ENCODE measurements around the gene NSUN6.
"Not testable (repeated sequence)": the region's sequence is repeated elsewhere in the genome, so short reads cannot be mapped to it uniquely, and the experiment has no call there.

The NSUN6 gene

GRCh38 chr10:18627452-18628018 lies 23.9 kb downstream of the NSUN6 start:
- H3K4me1 ChIP-seq (ENCODE audit: control insufficient read depth in 1 of 2, insufficient read depth in 2 of 2, low read length in 2 of 2); H3K9me3 ChIP-seq (ENCODE audit: control insufficient read depth in 1 of 2, low read length in 2 of 2); H3K36me3 ChIP-seq (ENCODE audit: control insufficient read depth in 1 of 2, insufficient read depth in 2 of 2, low read length in 2 of 2); H3K27me3 ChIP-seq (ENCODE audit: low read depth, low read length); H3K27ac ChIP-seq (ENCODE audit: low read length): not testable (repeated sequence)
- peak overlapping the region; percentile 52 to 61 for H3K4me3 ChIP-seq (ENCODE audit: low read depth in 1 of 2, low read length in 2 of 2)

DNA sequence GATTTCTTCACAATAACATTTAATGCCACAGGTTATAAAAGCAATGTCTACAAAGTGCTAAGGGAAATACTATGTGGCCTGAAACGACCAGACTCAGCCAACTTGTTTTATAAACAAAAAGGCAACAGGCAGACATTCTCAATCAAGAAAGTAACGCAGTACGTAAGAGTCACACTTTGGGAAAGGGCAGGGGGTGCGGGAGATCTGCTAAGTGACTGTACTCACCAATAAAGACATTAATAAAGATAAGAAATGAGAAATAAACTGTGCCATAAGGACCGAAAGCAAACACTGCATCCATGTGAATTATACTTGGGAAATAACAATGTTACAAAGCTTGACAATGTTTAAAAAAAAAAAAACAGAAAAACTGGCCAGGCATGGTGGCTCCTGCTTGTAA lies 25.5 kb downstream of the NSUN6 start:
- H3K27ac ChIP-seq (ENCODE audit: low read length): no peak overlapping the region
- H3K4me3 ChIP-seq (ENCODE audit: low read depth in 1 of 2, low read length in 2 of 2): no peak overlapping the region
- H3K36me3 ChIP-seq (ENCODE audit: control insufficient read depth in 1 of 2, insufficient read depth in 2 of 2, low read length in 2 of 2): no peaks in the 10 kb centered on the region
- no peaks in the 10 kb centered on the region for H3K27me3 ChIP-seq (ENCODE audit: low read depth, low read length)
- H3K4me1 ChIP-seq (ENCODE audit: control insufficient read depth in 1 of 2, insufficient read depth in 2 of 2, low read length in 2 of 2): no peaks in the 10 kb centered on the region
- no peaks in the 10 kb centered on the region for H3K9me3 ChIP-seq (ENCODE audit: control insufficient read depth in 1 of 2, low read length in 2 of 2)

GRCh38 chr10:18623671-18624070 lies 27.7 kb downstream of the NSUN6 start:
- H3K27ac ChIP-seq (ENCODE audit: low read length); H3K9me3 ChIP-seq (ENCODE audit: control insufficient read depth in 1 of 2, low read length in 2 of 2); H3K27me3 ChIP-seq (ENCODE audit: low read depth, low read length); H3K4me3 ChIP-seq (ENCODE audit: low read depth in 1 of 2, low read length in 2 of 2); H3K4me1 ChIP-seq (ENCODE audit: control insufficient read depth in 1 of 2, insufficient read depth in 2 of 2, low read length in 2 of 2); H3K36me3 ChIP-seq (ENCODE audit: control insufficient read depth in 1 of 2, insufficient read depth in 2 of 2, low read length in 2 of 2): not testable (repeated sequence)

GRCh38 chr10:18620856-18621255 lies 30.5 kb downstream of the NSUN6 start:
- Histone ChIP-seq H3K27ac (ENCODE audit: low read length) (no peak overlapping the region), H3K36me3 (ENCODE audit: control insufficient read depth in 1 of 2, insufficient read depth in 2 of 2, low read length in 2 of 2) (peaks cover 5 to 9% of the 10 kb centered on the region in 2 donors), H3K4me1 (ENCODE audit: control insufficient read depth in 1 of 2, insufficient read depth in 2 of 2, low read length in 2 of 2) (no peaks in the 10 kb centered on the region), H3K27me3 (ENCODE audit: low read depth, low read length) (no peaks in the 10 kb centered on the region), H3K4me3 (ENCODE audit: low read depth in 1 of 2, low read length in 2 of 2) (no peak overlapping the region), H3K9me3 (ENCODE audit: control insufficient read depth in 1 of 2, low read length in 2 of 2) (no peaks in the 10 kb centered on the region)

DNA sequence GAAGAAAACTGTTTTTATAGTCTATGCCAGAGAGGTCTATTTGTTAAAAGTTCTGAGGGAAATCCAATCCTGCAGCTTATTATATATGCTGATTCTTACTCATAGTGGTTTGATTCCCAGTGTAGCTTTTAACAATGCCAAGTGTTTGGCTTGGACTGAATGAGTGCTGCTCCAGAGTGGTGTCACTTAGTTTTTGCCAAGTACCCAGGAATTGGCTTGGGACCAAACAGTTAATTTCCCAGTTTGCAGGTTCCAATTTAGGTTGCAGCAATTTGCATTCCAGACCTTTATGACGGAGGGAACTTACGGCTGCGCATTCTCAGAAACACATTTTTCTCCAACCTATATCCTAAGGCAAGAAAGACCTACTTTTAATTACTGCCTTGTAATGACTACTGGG lies 32.4 kb downstream of the NSUN6 start:
- no peak overlapping the region for H3K4me3 ChIP-seq (ENCODE audit: low read depth in 1 of 2, low read length in 2 of 2)
- H3K27ac ChIP-seq (ENCODE audit: low read length): no peak overlapping the region
- no peaks in the 10 kb centered on the region for H3K27me3 ChIP-seq (ENCODE audit: low read depth, low read length)
- H3K36me3 ChIP-seq (ENCODE audit: control insufficient read depth in 1 of 2, insufficient read depth in 2 of 2, low read length in 2 of 2): peaks cover 5 to 9% of the 10 kb centered on the region in 2 donors
- no peaks in the 10 kb centered on the region for H3K4me1 ChIP-seq (ENCODE audit: control insufficient read depth in 1 of 2, insufficient read depth in 2 of 2, low read length in 2 of 2)
- H3K9me3 ChIP-seq (ENCODE audit: control insufficient read depth in 1 of 2, low read length in 2 of 2): no peaks in the 10 kb centered on the region

- peaks cover 9 to 13% of the 10 kb centered on the region in 2 donors for H3K36me3 ChIP-seq (ENCODE audit: control insufficient read depth in 1 of 2, insufficient read depth in 2 of 2, low read length in 2 of 2)
- no peak overlapping the region for H3K4me3 ChIP-seq (ENCODE audit: low read depth in 1 of 2, low read length in 2 of 2)
- no peaks in the 10 kb centered on the region for H3K4me1 ChIP-seq (ENCODE audit: control insufficient read depth in 1 of 2, insufficient read depth in 2 of 2, low read length in 2 of 2)
- no peaks in the 10 kb centered on the region for H3K27me3 ChIP-seq (ENCODE audit: low read depth, low read length)
- H3K27ac ChIP-seq (ENCODE audit: low read length): no peak overlapping the region
- no peaks in the 10 kb centered on the region for H3K9me3 ChIP-seq (ENCODE audit: control insufficient read depth in 1 of 2, low read length in 2 of 2)
Measured at GRCh38 chr10:18616337-18616736, 35.0 kb downstream of the NSUN6 start.

- H3K4me3 ChIP-seq (ENCODE audit: low read depth in 1 of 2, low read length in 2 of 2): no peak overlapping the region
- no peaks in the 10 kb centered on the region for H3K9me3 ChIP-seq (ENCODE audit: control insufficient read depth in 1 of 2, low read length in 2 of 2)
- H3K27ac ChIP-seq (ENCODE audit: low read length): no peak overlapping the region
- no peaks in the 10 kb centered on the region for H3K4me1 ChIP-seq (ENCODE audit: control insufficient read depth in 1 of 2, insufficient read depth in 2 of 2, low read length in 2 of 2)
- no peaks in the 10 kb centered on the region for H3K27me3 ChIP-seq (ENCODE audit: low read depth, low read length)
- peaks cover 9 to 13% of the 10 kb centered on the region in 2 donors for H3K36me3 ChIP-seq (ENCODE audit: control insufficient read depth in 1 of 2, insufficient read depth in 2 of 2, low read length in 2 of 2)
Measured at GRCh38 chr10:18615618-18616017, 35.8 kb downstream of the NSUN6 start.

DNA sequence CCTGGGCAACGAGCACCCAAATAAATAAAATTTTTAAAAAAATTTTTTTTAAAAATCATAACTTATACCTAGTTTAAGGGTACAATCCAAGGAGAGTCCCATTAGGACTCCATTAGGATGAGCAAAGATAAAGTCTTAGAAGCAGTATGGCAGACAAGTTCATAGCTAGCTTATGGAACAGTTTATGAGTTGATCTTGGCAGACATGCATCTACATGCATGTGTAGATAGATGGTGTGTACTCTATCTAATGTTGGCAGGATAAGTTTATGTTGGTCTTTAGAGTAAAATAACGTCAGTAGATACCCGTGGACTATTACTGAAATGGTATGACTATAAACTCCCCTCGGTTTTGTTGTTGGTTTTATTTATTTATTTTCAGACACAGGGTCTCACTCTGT lies 40.2 kb downstream of the NSUN6 start:
- Histone ChIP-seq H3K9me3 (ENCODE audit: control insufficient read depth in 1 of 2, low read length in 2 of 2) (no peaks in the 10 kb centered on the region), H3K27ac (ENCODE audit: low read length) (no peak overlapping the region), H3K4me1 (ENCODE audit: control insufficient read depth in 1 of 2, insufficient read depth in 2 of 2, low read length in 2 of 2) (no peaks in the 10 kb centered on the region), H3K36me3 (ENCODE audit: control insufficient read depth in 1 of 2, insufficient read depth in 2 of 2, low read length in 2 of 2) (peaks cover 5 to 8% of the 10 kb centered on the region in 2 donors), H3K4me3 (ENCODE audit: low read depth in 1 of 2, low read length in 2 of 2) (no peak overlapping the region), H3K27me3 (ENCODE audit: low read depth, low read length) (no peaks in the 10 kb centered on the region)

DNA sequence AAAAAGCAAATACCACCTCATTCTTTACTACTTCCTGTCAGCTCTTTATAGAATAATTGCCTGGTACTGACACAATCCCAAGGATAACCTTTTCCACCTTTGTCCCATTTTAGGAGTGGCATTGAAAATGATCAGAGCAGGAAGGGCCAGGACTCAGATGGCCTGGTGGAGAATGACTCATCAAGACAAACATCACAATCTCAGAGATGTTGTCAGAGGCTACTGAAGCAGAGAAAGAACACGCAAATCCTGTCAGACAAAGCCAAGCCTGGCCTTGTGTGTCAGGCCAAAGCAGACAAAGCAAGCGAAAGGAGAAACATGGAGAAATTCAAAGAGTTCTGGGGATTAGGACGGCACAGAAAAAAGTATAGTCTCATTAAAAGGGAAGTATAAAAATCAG lies 40.9 kb downstream of the NSUN6 start:
- Histone ChIP-seq H3K4me1 (ENCODE audit: control insufficient read depth in 1 of 2, insufficient read depth in 2 of 2, low read length in 2 of 2) (no peaks in the 10 kb centered on the region), H3K36me3 (ENCODE audit: control insufficient read depth in 1 of 2, insufficient read depth in 2 of 2, low read length in 2 of 2) (peaks cover 5 to 8% of the 10 kb centered on the region in 2 donors), H3K9me3 (ENCODE audit: control insufficient read depth in 1 of 2, low read length in 2 of 2) (no peaks in the 10 kb centered on the region), H3K4me3 (ENCODE audit: low read depth in 1 of 2, low read length in 2 of 2) (no peak overlapping the region), H3K27me3 (ENCODE audit: low read depth, low read length) (no peaks in the 10 kb centered on the region), H3K27ac (ENCODE audit: low read length) (no peak overlapping the region)

DNA sequence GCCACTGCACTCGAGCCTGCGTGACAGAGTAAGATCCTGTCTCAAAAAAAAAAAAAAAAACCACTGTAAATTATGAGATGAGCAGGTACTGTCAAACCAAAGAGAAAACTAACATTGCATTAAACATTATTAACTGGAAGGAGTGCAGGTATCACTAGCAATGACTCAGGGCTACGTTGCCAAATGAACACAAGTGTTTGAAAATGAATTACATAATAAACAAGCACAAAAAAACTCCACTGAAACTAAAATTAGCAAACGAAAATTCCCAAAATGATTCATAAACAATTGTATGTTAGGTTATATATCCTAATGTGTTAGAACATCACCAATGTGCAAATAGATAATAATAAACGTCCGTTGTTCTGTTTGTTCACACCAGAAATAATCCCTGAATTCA lies 42.8 kb downstream of the NSUN6 start:
- Histone ChIP-seq H3K27me3 (ENCODE audit: low read depth, low read length) (no peaks in the 10 kb centered on the region), H3K4me1 (ENCODE audit: control insufficient read depth in 1 of 2, insufficient read depth in 2 of 2, low read length in 2 of 2) (no peaks in the 10 kb centered on the region), H3K9me3 (ENCODE audit: control insufficient read depth in 1 of 2, low read length in 2 of 2) (no peaks in the 10 kb centered on the region), H3K4me3 (ENCODE audit: low read depth in 1 of 2, low read length in 2 of 2) (no peak overlapping the region), H3K36me3 (ENCODE audit: control insufficient read depth in 1 of 2, insufficient read depth in 2 of 2, low read length in 2 of 2) (peaks cover 5 to 7% of the 10 kb centered on the region in 2 donors), H3K27ac (ENCODE audit: low read length) (no peak overlapping the region)

DNA sequence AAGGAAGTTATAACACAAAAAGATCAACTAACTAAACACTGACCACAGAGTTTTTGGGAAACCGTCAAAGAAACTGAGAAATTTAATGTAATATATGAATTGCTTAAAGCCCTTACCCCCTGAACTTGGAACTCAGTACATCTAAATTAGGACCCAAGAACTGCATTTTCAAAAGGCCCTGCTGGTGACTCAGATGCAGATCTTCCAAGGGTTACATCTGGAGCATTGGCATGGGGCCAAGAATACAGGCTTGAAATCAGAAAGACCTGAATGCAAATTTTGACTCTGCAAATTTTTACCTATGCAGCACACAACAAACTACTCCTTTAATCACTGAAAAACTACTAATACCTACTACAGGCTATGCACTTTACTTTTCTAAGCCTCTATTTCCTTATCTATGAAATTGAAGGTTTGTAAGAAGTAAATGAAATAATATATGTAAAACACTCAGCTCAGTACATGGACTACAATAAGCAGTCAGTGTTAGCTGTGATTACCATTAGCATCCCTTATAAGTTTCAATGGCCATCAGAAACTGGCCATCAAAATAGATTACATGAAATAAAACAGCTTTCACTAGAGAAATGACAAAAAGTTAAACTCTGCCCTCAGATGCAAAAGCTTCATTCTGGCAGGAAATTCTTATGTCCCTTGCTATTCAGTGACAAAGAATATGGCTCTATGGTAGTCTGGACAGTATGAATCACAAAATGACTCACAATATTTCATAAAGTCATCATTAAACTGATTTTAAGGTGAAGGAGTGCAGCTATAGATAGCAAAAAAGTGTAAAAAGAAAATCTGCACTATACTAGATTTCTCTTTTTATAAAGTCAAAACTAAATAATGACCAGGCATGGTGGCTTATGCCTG lies 43.6 kb downstream of the NSUN6 start:
- H3K9me3 ChIP-seq (ENCODE audit: control insufficient read depth in 1 of 2, low read length in 2 of 2): no peaks in the 10 kb centered on the region
- no peaks in the 10 kb centered on the region for H3K27me3 ChIP-seq (ENCODE audit: low read depth, low read length)
- H3K27ac ChIP-seq (ENCODE audit: low read length): no peak overlapping the region
- H3K4me1 ChIP-seq (ENCODE audit: control insufficient read depth in 1 of 2, insufficient read depth in 2 of 2, low read length in 2 of 2): no peaks in the 10 kb centered on the region
- peaks cover 4 to 5% of the 10 kb centered on the region in 2 donors for H3K36me3 ChIP-seq (ENCODE audit: control insufficient read depth in 1 of 2, insufficient read depth in 2 of 2, low read length in 2 of 2)
- H3K4me3 ChIP-seq (ENCODE audit: low read depth in 1 of 2, low read length in 2 of 2): no peak overlapping the region
